Measurements from ENCODE around the gene IL16. TPM values are rescaled to one million over a fixed set of nuclear protein-coding genes. Genes with fewer than 3 reads are reported as not detected.

IL16 gene
- polyA plus RNA-seq, 3 donors: 2.4 to 12.6 (median 9.3) TPM

- no peak overlapping the region for H3K27ac ChIP-seq (ENCODE audit: low read depth, low read length)
- 35 to 62% (median 42%) methylated on average over 11 of the region's 11 CpGs for WGBS, 3 donors
Measured at GRCh38 chr15:81296673-81297072, 100.0 kb downstream of the IL16 start.

GRCh38 chr15:81297147-81297572 lies 100.5 kb downstream of the IL16 start:
- 23 to 70% (median 35%) methylated on average over 3 of the region's 3 CpGs for WGBS, 3 donors
- H3K27ac ChIP-seq (ENCODE audit: low read depth, low read length): no peak overlapping the region

GRCh38 chr15:81297603-81298575 lies 101.2 kb downstream of the IL16 start:
- H3K27ac ChIP-seq (ENCODE audit: low read depth, low read length): no peak overlapping the region
- WGBS, 3 donors: 47 to 87% (median 55%) methylated on average over 4 of the region's 4 CpGs

GRCh38 chr15:81298611-81299010 lies 101.9 kb downstream of the IL16 start:
- no peak overlapping the region for H3K27ac ChIP-seq (ENCODE audit: low read depth, low read length)
- 51 to 68% (median 53%) methylated on average over 6 of the region's 6 CpGs for WGBS, 3 donors

GRCh38 chr15:81299156-81299555 lies 102.5 kb downstream of the IL16 start:
- 69 to 87% (median 78%) methylated on average over 3 of the region's 3 CpGs for WGBS, 3 donors
- H3K27ac ChIP-seq (ENCODE audit: low read depth, low read length): no peak overlapping the region

- 62 to 81% (median 76%) methylated on average over 13 to 14 of the region's 14 CpGs for WGBS, 3 donors
- no peak overlapping the region for H3K27ac ChIP-seq (ENCODE audit: low read depth, low read length)
Measured at GRCh38 chr15:81299630-81300273, 103.1 kb downstream of the IL16 start.

- H3K27ac ChIP-seq (ENCODE audit: low read depth, low read length): no peak overlapping the region
- 81 to 88% (median 86%) methylated on average over 4 of the region's 4 CpGs for WGBS, 3 donors
Measured at GRCh38 chr15:81301385-81301784, 104.7 kb downstream of the IL16 start.

DNA sequence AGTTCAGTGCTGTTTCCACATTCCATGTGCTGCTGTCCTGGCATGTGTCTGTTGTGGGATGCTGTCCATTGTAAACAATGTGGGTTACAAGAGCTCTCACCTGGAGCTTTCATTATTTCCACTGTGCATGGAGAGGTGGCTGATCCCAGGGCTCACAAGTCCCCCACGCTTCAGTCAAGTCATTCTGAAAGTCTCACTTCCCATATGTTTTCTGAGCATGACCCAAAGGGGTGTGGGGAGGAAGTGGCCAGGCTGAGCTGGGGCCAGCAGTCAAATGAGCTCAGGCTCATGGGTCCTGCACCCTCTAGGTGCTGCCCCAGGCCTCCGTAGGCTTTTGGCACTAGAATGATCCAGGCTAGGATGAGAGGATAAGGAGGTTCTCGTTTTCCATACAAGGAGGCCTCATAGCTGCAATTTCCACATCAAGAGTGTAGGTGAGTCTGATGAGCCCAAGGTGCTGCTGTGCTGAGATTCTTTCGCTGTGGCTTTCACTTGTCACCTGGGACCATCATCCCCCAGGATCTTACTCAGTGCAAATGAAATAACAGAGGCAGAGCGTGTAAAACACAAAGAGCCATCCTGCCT lies 105.2 kb downstream of the IL16 start:
- WGBS, 3 donors: 72 to 78% (median 73%) methylated on average over 5 of the region's 5 CpGs
- no peak overlapping the region for H3K27ac ChIP-seq (ENCODE audit: low read depth, low read length)

DNA sequence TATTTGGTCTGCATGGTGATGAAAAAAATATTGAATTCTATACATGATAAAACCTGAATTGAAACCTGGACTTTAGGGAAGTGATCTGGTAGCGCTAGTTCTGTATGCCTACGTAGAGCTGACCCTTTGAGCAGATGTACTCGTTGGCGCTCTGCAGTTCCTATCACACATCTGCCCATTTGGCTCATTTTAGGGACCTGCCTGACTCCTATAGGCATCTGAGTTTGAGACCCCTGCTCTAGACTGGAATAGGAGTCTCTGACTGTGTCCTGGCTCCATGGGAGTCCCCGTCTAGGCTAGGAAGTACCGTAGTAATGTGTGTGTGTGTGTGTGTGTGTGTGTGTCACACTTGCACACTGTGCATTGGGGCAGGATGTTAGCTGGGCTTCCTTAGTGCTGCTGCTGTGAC lies 106.0 kb downstream of the IL16 start:
- no peak overlapping the region for H3K27ac ChIP-seq (ENCODE audit: low read depth, low read length)
- WGBS, 3 donors: 61 to 93% (median 63%) methylated on average over 6 of the region's 6 CpGs

GRCh38 chr15:81303244-81304225 lies 106.9 kb downstream of the IL16 start:
- 76 to 81% (median 76%) methylated on average over 9 of the region's 9 CpGs for WGBS, 3 donors
- no peak overlapping the region for H3K27ac ChIP-seq (ENCODE audit: low read depth, low read length)

DNA sequence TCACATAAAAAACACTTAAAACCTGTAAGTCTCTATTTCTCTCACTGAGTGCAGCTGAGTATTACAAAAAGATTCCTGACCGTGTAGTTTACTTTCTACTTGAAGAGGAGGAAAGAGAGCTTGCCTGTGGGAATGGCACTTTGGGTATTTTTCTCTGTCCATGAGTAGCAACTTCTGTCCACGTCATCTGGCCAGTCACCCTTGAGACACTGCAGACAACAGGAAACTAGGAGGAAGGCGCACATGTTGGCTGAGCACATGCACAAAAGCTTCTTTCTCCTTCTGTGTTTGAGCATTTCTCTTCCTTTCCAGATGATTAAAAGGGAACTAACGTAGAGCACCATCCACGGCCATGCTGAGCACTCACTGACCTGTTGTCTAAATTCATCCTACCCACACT lies 107.5 kb downstream of the IL16 start:
- H3K27ac ChIP-seq (ENCODE audit: low read depth, low read length): no peak overlapping the region
- WGBS, 3 donors: 40 to 68% (median 44%) methylated on average over 5 of the region's 5 CpGs

GRCh38 chr15:81308260-81308659 lies 111.6 kb downstream of the IL16 start:
- 65 to 83% (median 78%) methylated on average over 2 of the region's 2 CpGs for WGBS, 3 donors
- H3K27ac ChIP-seq (ENCODE audit: low read depth, low read length): no peak overlapping the region

DNA sequence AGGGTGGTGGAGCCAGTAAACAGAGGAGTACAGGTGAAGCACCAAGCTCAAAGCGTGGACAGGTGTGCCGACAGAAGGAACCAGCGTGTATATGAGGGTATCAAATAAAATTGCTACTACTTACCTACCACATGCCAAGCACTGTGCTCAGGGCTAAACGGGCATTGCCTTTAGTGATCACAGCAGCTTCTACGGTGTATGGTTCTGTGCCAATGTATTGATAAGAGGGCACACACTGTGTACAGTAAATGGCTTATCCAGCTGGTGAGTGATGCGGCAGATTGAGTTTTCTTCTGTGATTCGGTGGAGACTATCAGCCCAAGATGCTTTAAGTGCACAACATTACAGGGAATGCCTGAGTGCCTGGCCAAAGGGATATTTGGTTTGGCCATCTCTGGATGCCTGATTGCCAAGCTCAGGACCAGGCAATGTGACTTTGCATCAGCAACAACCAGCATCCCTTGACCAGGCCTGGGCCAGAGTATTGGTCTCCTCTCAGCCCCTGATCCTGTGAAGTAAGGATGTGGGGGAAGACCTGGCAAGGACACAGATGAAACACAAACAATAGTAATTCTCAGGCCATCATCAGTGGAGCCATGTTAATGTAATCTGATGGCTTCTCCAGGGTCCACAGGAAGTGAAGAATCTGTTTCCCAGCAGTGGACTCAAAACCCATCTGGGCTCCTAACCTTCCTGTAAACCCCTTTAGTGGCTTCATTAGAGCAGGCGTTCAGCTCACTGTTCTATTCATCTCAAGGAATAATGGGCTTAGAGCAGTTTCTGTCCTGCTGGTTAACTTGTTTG lies 113.2 kb downstream of the IL16 start:
- H3K27ac ChIP-seq (ENCODE audit: low read depth, low read length): no peak overlapping the region
- WGBS, 3 donors: 84 to 95% (median 92%) methylated on average over 8 of the region's 8 CpGs

DNA sequence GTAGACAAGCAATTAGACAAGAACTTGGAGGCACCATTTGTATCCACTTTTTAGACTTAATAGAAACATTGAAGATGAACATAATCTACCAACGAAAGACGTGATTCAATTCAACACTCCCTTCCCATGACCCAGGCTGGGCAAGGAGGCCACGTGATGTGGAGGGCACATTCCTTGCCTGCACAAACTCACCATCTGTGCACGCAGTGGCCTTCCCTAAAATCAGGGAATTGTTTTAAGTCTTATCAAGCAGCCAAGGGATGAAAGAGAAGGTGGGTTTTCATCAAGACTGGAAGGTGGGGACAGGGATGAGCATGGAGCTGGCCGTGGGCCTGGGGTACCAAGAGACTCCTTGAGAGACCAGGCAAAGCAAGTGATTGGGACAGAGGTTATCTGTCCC lies 113.8 kb downstream of the IL16 start:
- 96 to 97% (median 96%) methylated on average over 5 of the region's 5 CpGs for WGBS, 3 donors
- H3K27ac ChIP-seq (ENCODE audit: low read depth, low read length): no peak overlapping the region

DNA sequence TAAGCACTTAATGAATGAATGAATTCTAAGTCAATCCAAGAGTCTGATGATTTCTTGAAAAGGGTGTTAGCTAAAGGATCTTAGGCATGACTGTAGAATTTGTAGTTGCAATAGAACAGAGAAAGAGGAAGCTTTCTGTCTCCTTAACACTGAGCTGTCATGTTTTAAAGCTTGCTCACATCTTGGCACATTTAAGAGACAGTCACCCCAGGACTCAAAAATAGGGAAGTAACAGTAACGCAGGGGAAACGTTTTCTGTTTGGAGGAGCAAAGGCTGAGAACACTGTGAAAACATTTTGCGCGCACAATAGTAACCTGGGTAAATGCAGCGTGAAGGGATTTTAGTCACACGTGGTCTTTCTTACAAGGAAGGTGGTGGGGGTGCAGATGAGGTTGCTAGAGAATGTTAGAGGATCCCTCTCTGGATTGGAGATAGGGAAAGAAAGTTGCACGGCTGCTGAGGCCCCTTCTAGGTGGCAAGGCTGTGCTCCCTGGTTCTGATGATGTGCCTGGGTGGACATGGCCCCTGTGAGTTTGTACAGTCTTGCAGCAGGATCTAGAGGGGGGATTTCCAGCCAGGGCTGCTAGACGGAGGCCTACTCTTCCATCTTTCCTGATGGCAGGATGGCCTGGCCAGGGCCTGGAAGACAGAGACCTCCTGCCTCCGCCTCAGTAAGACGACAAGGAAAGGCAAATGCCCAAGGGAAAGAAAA lies 115.2 kb downstream of the IL16 start:
- H3K27ac ChIP-seq (ENCODE audit: low read depth, low read length): no peak overlapping the region
- 54 to 80% (median 62%) methylated on average over 10 of the region's 10 CpGs for WGBS, 3 donors

GRCh38 chr15:81312790-81313543 lies 116.3 kb downstream of the IL16 start:
- H3K27ac ChIP-seq (ENCODE audit: low read depth, low read length): no peak overlapping the region
- 56 to 84% (median 61%) methylated on average over 22 of the region's 22 CpGs for WGBS, 3 donors
